GM10847 (cell line): ENCODE data around the gene ARHGEF7.

ENCODE experiments used
- POLR2A ChIP-seq: IDR thresholded peaks from 2 replicates; pipeline ENCODE4 v1.6.1; 2011; ENCODE audit not compliant: insufficient read length; ENCODE audit errors: extremely low read depth

The ARHGEF7 gene

DNA sequence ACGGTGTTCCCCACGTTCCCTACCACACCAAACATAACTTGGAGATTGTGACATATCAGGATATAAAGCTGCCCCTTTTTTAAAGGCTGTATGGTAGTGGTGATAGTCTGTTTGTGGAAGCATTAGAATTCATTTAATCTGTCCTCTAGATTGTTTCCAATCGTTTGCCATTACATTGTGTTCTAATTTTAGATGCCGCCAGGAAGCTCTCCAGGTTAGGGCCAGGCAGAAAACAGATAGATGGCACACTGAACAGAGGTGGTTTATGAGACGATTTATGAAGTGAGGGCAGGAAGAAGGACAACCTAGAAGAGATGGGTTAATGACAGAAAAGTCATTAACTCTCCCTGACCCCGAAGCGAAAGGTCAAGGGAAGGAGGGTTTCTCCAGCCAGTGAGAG is 30.0 kb downstream of the ARHGEF7 start:
- no peak for TF ChIP-seq POLR2A

DNA sequence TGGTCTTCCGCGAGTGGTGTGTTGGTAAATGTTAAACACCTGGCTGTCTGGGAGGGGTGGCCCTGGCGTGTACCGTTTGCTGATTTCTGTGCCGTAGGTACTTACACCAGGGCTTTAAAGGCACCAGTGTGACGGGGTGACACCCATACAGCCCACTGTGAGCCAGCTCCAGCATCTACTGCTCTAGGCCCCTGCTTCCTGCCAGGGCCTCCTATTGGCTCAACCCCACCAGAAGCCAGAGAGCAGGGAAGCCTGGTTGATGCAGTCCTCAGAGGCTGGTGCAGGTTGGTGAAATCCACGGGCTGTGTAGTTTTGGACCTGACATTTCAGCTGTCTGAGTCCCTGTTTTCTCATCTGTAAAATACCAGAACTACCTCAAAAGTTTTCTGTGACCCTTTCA is 30.4 kb downstream of the ARHGEF7 start:
- no peak for TF ChIP-seq POLR2A

- no peak for TF ChIP-seq POLR2A
Observed at GRCh38 chr13:111152844-111153243, 37.7 kb downstream of the ARHGEF7 start.

- TF ChIP-seq POLR2A: peak; percentile 68
Observed at GRCh38 chr13:111153279-111153976, 38.3 kb downstream of the ARHGEF7 start.

DNA sequence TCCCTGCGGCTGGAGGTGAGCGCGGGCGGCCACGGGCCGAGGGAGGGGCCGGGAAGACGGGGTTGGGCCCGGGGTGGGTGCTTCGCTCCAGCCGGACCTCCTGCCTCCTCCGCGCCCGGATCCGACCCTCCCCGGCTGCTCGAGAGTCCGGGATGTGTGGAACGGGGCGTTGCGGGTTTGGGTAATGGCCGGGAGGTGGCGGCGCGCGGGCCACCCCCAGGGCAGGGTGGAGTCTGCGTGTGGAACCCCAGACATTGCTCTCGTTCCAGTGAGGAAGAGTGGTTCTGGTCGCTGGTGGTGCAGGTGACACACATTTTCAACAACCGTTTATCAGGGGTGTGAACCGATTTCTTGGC is 38.8 kb downstream of the ARHGEF7 start:
- TF ChIP-seq POLR2A: no peak

DNA sequence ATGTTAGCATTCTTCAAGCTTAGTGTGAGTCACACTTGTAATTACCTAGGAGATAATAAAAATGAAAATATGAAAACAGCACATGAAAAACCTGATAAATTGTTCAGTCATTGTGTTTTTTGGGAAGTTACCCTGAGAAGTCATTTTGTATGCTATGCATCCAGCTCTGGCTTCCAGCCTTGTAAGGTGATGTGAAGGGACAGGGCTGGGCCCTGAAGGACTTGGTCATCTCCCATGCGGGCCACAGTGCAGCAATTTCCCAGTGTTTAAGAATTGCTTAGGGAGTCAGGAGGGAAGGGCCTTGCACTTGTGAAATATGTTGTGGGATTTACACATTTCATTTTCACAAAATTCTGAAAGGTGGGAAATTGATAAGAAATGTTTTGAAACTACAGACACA is 41.3 kb downstream of the ARHGEF7 start:
- TF ChIP-seq POLR2A: no peak

DNA sequence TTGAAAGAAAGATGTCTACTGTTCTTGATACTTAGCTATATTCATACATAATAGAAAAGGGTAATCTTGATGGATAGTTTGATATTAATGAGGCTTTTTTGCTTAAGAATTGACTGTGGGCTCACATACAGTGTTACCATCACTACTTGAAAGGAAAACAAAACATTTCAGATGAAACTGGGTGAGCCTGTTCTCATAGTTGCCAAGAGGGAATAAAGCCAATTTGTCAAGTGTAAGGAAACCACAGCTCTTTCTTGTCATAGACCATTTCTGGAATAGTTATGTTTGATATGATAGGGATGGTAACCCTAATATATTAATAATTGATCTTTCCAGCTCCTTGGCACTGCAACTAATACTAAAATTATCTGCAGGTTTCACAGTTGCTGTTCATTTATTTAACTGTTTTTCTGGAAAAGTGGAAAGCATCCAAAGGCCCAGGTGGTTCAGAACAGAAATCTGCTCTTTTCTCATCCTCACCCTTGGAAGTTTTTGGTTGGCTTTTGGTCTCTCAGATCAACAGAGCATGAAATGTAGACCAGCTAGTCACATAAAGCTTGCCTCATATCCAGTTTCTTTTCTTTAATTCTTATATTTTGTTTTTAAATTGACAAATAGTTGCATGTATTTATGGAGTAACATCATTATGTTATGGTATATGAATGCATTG is 43.2 kb downstream of the ARHGEF7 start:
- TF ChIP-seq POLR2A: no peak

GRCh38 chr13:111159362-111160320 is 44.5 kb downstream of the ARHGEF7 start:
- no peak for TF ChIP-seq POLR2A

DNA sequence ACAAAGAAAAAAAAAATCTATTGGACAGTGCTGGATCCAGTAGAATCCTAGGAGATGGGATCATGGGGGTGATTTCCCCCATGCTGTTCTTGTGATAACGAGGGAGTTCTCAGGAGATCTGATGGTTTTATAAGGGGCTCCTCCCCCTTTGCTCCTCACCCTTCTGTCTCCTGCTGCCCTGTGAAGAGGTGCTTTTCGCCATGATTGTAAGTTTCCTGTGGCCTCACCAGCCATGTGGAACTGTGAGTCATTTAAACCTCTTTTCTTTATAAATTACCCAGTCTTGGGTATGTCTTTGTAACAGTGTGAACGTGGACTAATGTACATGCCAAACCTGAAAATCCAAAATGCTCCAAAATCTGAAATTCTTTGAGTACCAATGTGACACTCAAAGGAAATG is 45.5 kb downstream of the ARHGEF7 start:
- no peak for TF ChIP-seq POLR2A

GRCh38 chr13:111161601-111162600 is 46.8 kb downstream of the ARHGEF7 start:
- TF ChIP-seq POLR2A: no peak

DNA sequence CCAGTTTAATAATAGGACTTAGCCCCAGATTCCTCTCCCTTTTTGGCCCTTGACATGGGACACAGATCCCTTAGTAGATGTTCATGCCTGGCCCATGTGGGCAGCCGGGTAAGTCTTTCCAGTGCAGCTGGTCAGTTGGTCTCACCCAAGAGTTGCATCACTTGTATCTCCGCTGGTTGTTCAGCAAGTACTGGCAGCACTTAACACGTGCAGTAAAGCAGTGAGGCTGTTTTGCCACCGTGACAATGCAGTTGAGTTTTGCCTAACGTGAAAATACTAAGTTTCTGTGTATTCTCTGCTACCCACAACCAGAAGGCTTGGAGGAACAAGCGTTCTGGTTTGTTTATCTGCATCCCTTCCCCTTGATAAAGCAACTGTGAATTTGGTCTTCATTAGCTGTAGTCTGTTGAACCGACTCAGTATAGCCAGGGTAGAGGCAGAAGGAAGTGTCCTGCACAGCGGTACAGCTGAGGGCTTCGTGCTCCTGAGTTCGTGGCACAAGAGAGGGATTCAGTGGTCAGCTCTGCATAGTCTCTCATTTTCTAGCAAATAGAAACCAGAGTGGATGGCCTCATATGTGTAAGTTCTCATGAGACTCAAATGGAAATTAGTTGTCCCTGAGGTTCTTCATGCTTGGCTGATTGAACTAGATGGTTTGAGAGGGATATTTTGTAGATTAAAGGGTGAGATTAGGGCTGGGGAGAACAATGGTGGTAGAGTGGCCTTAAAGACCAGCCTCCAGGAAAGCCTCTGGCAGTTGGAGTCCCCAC is 50.3 kb downstream of the ARHGEF7 start:
- no peak for TF ChIP-seq POLR2A

GRCh38 chr13:111166882-111167675 is 52.0 kb downstream of the ARHGEF7 start:
- no peak for TF ChIP-seq POLR2A

GRCh38 chr13:111168107-111168506 is 53.0 kb downstream of the ARHGEF7 start:
- TF ChIP-seq POLR2A: no peak
